Measurements from ENCODE around the gene TMEM238L. TPM values are rescaled to one million over a fixed set of nuclear protein-coding genes. Genes with fewer than 3 reads are reported as not detected.

TMEM238L gene
- total and polyA plus RNA-seq, 2 of the 13 experiments (the other 11 are each of a cell fraction or from before 2014, with no cell fraction given): not detected

DNA sequence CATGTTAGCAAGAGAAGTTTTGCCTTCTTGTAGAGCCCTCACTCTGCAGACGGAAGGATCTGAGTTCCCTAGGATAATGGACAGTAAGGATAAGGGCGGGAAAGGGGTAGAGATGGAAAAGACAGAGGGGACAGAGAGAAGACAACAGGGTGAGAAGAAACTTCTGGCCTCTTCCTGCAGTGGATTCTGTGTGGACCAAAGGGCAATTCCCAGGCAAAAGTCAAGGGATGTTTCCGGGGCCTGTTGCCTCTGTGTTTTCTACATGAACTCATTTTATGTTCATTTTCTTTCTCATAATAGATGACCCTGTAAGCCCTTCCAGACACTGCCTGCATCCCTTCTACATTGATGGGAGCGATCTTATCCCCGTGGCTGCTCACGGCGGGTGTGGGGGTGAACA lies 647 bp upstream of the TMEM238L start (continued):
- TF ChIP-seq, protein P1, sequence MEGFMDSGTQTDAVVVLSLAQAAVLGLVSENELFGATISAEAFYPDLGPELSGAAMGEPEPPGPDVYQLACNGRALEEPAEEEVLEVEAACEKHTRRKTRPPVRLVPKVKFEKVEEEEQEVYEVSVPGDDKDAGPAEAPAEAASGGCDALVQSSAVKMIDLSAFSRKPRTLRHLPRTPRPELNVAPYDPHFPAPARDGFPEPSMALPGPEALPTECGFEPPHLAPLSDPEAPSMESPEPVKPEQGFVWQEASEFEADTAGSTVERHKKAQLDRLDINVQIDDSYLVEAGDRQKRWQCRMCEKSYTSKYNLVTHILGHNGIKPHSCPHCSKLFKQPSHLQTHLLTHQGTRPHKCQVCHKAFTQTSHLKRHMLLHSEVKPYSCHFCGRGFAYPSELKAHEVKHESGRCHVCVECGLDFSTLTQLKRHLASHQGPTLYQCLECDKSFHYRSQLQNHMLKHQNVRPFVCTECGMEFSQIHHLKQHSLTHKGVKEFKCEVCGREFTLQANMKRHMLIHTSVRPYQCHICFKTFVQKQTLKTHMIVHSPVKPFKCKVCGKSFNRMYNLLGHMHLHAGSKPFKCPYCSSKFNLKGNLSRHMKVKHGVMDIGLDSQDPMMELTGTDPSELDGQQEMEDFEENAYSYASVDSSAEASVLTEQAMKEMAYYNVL (CRISPR knock-in tag; IDR thresholded peaks at IDR 0.05; ENCODE audit: borderline replicate concordance): no peak
- no peak for TF ChIP-seq ZNF724P (CRISPR knock-in tag; IDR thresholded peaks at IDR 0.05; ENCODE audit: borderline replicate concordance)

DNA sequence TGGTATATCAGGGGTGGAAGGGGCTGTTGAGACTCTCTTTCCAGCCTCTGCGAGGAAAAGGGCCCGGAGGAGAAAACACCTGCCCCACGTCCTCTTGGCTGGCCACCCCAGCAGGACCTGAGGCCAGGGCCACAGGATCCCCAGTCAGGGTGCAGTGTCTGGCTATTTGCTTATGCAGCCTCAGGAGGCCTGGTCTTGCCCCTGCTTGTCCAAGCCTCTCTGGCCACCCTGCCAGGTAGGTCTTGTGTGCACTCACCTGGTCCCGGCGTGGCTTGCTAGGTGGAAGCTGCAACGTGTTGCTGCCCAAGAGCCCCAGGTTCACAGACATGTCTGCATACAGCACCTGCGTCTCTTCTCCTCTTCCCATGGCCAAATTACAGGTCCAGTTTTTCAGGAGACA lies 549 bp downstream of the TMEM238L start:
- Histone ChIP-seq H3K4me3 (replicated peaks in 1 of 3; ENCODE audit: insufficient read depth in 1 of 3, low read depth in 2 of 3, low read length in 3 of 3) (no peak overlapping the region), H3K27ac (ENCODE audit: extremely low read length, insufficient read depth, low read length) (no peak overlapping the region), H3K36me3 (replicated peaks in 1 of 2; ENCODE audit: control insufficient read depth in 1 of 2, insufficient read depth in 2 of 2, low read length in 2 of 2) (no peaks in the 10 kb centered on the region), H3K9ac (ENCODE audit: insufficient read depth, low read depth, low read length) (no peak overlapping the region), H3K4me1 (ENCODE audit: insufficient read depth, low read length) (no peaks in the 10 kb centered on the region), H4K20me1 (ENCODE audit: insufficient read depth, low read length) (no peaks in the 10 kb centered on the region), H3K4me2 (ENCODE audit: low read depth, low read length) (no peak overlapping the region), H2AFZ (ENCODE audit: low read length) (no peak overlapping the region), H3K79me2 (ENCODE audit: insufficient read depth, low read length) (no peaks in the 10 kb centered on the region), H3K9me3 (ENCODE audit: low read length) (no peaks in the 10 kb centered on the region), H3K27me3 (ENCODE audit: control insufficient read depth in 1 of 2, insufficient read depth in 2 of 2, low read length in 2 of 2) (peaks cover 0 to 2% of the 10 kb centered on the region in 2 experiments; a peak in 1 of 5 replicates)
- ATAC-seq: no peak
- no peak for DNase-seq (ENCODE audit: low spot score)
- intact Hi-C loops (cut with micrococcal nuclease; ENCODE audit: unreplicated experiment): no loop called here
- no peak for FAIRE-seq
- 16% methylated on average over 2 of the region's 7 CpGs for WGBS (ENCODE audit: low lambda C conversion rate)
- CTCF ChIA-PET (ENCODE audit: low intra/inter-chr PET ratio, low total read pairs): no interaction called here
- no peak for TF ChIP-seq ZNF703 (CRISPR knock-in tag; IDR thresholded peaks at IDR 0.05; ENCODE audit: borderline replicate concordance)
- no peak for TF ChIP-seq SP5 (CRISPR knock-in tag; IDR thresholded peaks at IDR 0.05; ENCODE audit: borderline replicate concordance, low read depth)
- no peak for TF ChIP-seq RCOR2 (CRISPR knock-in tag; IDR thresholded peaks at IDR 0.05)
- TF ChIP-seq PHF21A (CRISPR knock-in tag; IDR thresholded peaks at IDR 0.05): no peak
- no TSS peak for BruUV-seq (replicated peaks)
- POLR2A ChIA-PET: no interaction called here
- in situ Hi-C loops (cut with HindIII; ENCODE audit: extremely low pct_ligation_motif_present, low pct_unique_long_range_greater_than_20kb): no loop called here
